Transverse colon (tissue), 4 donors: ENCODE measurements around the gene SPATA25.

Experiments used
- EP300 ChIP-seq: sonication (generic); formaldehyde crosslinking; IDR thresholded peaks from one replicate; pipeline ENCODE4 v1.6.1; 2017; ENCODE audit warnings: antibody characterized with exemption, low read depth
- POLR2A ChIP-seq: fragments of 450-650 bp; IDR thresholded peaks from one replicate; pipeline ENCODE4 v1.6.1; 2016; ENCODE audit warnings: antibody characterized with exemption, mild to moderate bottlenecking, moderate library complexity
- POLR2AphosphoS5 ChIP-seq, 3 donors: sonication (generic); formaldehyde crosslinking; IDR thresholded peaks; one replicate each; pipeline ENCODE4 v1.6.1; 2016; ENCODE audit warnings: antibody characterized with exemption in 3 of 3
- TF ChIP-seq, protein P1 (sequence below), 5 experiments: fragments of 200-600 bp in 3 of 5; fragments of 450-650 bp in 2 of 5; sonication (generic) in 3 of 5; IDR thresholded peaks; 1 replicate in 2 of 5; 2 replicates in 3 of 5; pipeline ENCODE4 v1.5.1; 2016 to 2017; ENCODE audit warnings: antibody characterized with exemption in 5 of 5, inconsistent platforms in 3 of 5, mild to moderate bottlenecking in 2 of 5, moderate library complexity in 1 of 5

DNA sequence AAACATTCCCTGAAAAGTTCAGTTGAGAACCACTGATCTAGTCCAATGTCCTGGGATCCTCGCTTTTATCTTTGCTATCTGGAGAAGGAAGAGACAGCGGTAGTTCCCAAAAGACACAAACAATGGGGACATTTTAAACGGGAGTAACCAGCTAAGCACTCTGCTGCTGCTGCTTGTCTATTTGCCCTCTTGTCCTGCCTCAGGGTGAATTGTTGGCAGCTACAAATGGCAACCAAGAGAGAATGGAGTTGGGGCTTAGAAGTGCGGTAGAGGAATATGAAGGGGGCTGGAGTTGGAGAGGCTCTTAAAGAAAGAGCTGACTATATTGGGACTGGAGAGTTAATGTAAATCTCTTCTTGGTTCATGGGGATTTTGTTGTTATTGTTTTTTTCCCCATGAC, 12.8 kb downstream of the SPATA25 start:
- TF ChIP-seq, protein P1, sequence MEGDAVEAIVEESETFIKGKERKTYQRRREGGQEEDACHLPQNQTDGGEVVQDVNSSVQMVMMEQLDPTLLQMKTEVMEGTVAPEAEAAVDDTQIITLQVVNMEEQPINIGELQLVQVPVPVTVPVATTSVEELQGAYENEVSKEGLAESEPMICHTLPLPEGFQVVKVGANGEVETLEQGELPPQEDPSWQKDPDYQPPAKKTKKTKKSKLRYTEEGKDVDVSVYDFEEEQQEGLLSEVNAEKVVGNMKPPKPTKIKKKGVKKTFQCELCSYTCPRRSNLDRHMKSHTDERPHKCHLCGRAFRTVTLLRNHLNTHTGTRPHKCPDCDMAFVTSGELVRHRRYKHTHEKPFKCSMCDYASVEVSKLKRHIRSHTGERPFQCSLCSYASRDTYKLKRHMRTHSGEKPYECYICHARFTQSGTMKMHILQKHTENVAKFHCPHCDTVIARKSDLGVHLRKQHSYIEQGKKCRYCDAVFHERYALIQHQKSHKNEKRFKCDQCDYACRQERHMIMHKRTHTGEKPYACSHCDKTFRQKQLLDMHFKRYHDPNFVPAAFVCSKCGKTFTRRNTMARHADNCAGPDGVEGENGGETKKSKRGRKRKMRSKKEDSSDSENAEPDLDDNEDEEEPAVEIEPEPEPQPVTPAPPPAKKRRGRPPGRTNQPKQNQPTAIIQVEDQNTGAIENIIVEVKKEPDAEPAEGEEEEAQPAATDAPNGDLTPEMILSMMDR (IDR thresholded peaks at IDR 0.05) = no peak
- TF ChIP-seq EP300 (no peak), POLR2AphosphoS5 (IDR thresholded peaks at IDR 0.05) (no peak), POLR2A (no peak)
